B cell (primary cell): Measurements from ENCODE around the gene COMMD7. TPM values are rescaled to one million over a fixed set of nuclear protein-coding genes. Genes with fewer than 3 reads are reported as not detected.
A peak's percentile ranks its signal among the peaks of the same experiment; 100 is the strongest.

ENCODE experiments used
- ATAC-seq: fragments of 200-7000 bp; cut with Tn5 transposase; one replicate; pipeline ENCODE4 v1.10.0; 2021; ENCODE audit warnings: low read depth, mild to moderate bottlenecking, moderate number of reproducible peaks, moderate library complexity
- CTCF ChIA-PET: fragments of 350-600 bp; sonication (Branson Sonifier 250); formaldehyde crosslinking; loops from one replicate; lab custom pipeline; 2021; ENCODE audit warnings: antibody characterized with exemption, inconsistent platforms; lab: Charles Lee
- POLR2A ChIA-PET: fragments of 350-600 bp; sonication (Branson Sonifier 250); formaldehyde crosslinking; loops from one replicate; lab custom pipeline; 2021; ENCODE audit warnings: antibody characterized with exemption; lab: Charles Lee
- DNase-seq: peaks from one replicate; pipeline ENCODE4 v3.0.0; 2013
- H2AFZ ChIP-seq: 2 replicates; pipeline ENCODE4 v1.6.1; 2012; ENCODE audit warnings: mild to moderate bottlenecking, low read depth, low read length; ENCODE audit not compliant: insufficient read depth, poor library complexity, severe bottlenecking
- H3K27ac ChIP-seq, 2 donors: 1 replicate in 1 of 2; 2 replicates in 1 of 2; pipeline ENCODE4 v1.5.1; 2012 to 2013; ENCODE audit warnings: low read length in 2 of 2, mild to moderate bottlenecking in 2 of 2, moderate library complexity in 1 of 2
- H3K27me3 ChIP-seq, 4 experiments: fragments of 200-600 bp in 1 of 4; sonication (generic) in 1 of 4; replicated peaks in 1 of 4; 1 replicate in 2 of 4; 2 replicates in 2 of 4; pipeline versions ENCODE4 v1.6.1 to v1.7.0; 2013 to 2016; ENCODE audit warnings: low read length in 3 of 4, mild to moderate bottlenecking in 2 of 4, mixed read lengths in 1 of 4, moderate library complexity in 1 of 4; ENCODE audit not compliant: insufficient read depth in 4 of 4, control insufficient read depth in 3 of 4; ENCODE audit errors: control extremely low read depth in 1 of 4
- H3K36me3 ChIP-seq, 2 experiments: replicated peaks in 1 of 2; 1 replicate in 1 of 2; 2 replicates in 1 of 2; pipeline versions ENCODE4 v1.6.1 to v1.7.1; 2013; ENCODE audit warnings: low read length in 1 of 2; ENCODE audit not compliant: insufficient read depth in 2 of 2, control insufficient read depth in 1 of 2; ENCODE audit errors: control extremely low read depth in 1 of 2, extremely low read depth in 1 of 2
- H3K4me1 ChIP-seq, 2 donors: fragments of 200-600 bp in 1 of 2; sonication (generic) in 1 of 2; 1 replicate in 1 of 2; 2 replicates in 1 of 2; pipeline versions ENCODE4 v1.5.1 to v1.6.1; 2013 to 2017; ENCODE audit warnings: low read length in 2 of 2; ENCODE audit not compliant: control insufficient read depth in 2 of 2, insufficient read depth in 2 of 2
- H3K4me2 ChIP-seq: replicated peaks from 2 replicates; pipeline ENCODE3; 2012; ENCODE audit warnings: mild to moderate bottlenecking, low read depth, low read length; ENCODE audit not compliant: poor library complexity, severe bottlenecking
- H3K4me3 ChIP-seq, 5 experiments: fragments of 200-600 bp in 1 of 5; sonication (generic) in 1 of 5; 1 replicate in 3 of 5; 2 replicates in 2 of 5; pipeline versions ENCODE4 v1.5.1 to v1.7.0; 2011 to 2016; ENCODE audit warnings: low read length in 4 of 5, mild to moderate bottlenecking in 4 of 5, low read depth in 2 of 5, control low read depth in 1 of 5, moderate library complexity in 1 of 5; ENCODE audit not compliant: insufficient read depth in 1 of 5; ENCODE audit errors: control extremely low read depth in 1 of 5, extremely low read depth in 1 of 5
- H3K79me2 ChIP-seq: fragments of 200-600 bp; sonication (generic); one replicate; pipeline ENCODE4 v1.6.0; 2016; ENCODE audit warnings: low read length; ENCODE audit not compliant: control insufficient read depth, insufficient read depth
- H3K9ac ChIP-seq: fragments of 200-600 bp; sonication (generic); 2 replicates; pipeline ENCODE4 v1.6.1; 2017; ENCODE audit warnings: mild to moderate bottlenecking, low read length, moderate library complexity
- H3K9me3 ChIP-seq, 3 donors: one replicate each; pipeline versions ENCODE4 v1.6.1 to v1.7.1; 2013; ENCODE audit warnings: low read length in 2 of 3; ENCODE audit not compliant: control insufficient read depth in 2 of 3, insufficient read depth in 1 of 3; ENCODE audit errors: control extremely low read depth in 1 of 3
- H4K20me1 ChIP-seq: 2 replicates; pipeline ENCODE4 v1.6.0; 2012; ENCODE audit warnings: mild to moderate bottlenecking, low read length; ENCODE audit not compliant: insufficient read depth, control insufficient read depth, poor library complexity, severe bottlenecking
- H3K27ac Mint-ChIP-seq: one replicate; pipeline ENCODE4 v1.8.0; 2021; ENCODE audit warnings: mixed read lengths
- H3K27me3 Mint-ChIP-seq: one replicate; pipeline ENCODE4 v1.8.0; 2021; ENCODE audit warnings: mixed read lengths
- H3K4me1 Mint-ChIP-seq: one replicate; pipeline ENCODE4 v1.8.0; 2021; ENCODE audit warnings: mixed read lengths
- H3K4me3 Mint-ChIP-seq: one replicate; pipeline ENCODE4 v1.8.0; 2021; ENCODE audit warnings: mixed read lengths
- H3K9me3 Mint-ChIP-seq: one replicate; pipeline ENCODE4 v1.8.0; 2022; ENCODE audit warnings: mixed read lengths; ENCODE audit not compliant: insufficient read depth
- EZH2 ChIP-seq: IDR thresholded peaks from 2 replicates; pipeline ENCODE4 v1.6.1; 2012; ENCODE audit warnings: borderline replicate concordance, low read depth, mild to moderate bottlenecking, moderate library complexity, low read length; ENCODE audit not compliant: insufficient read depth, poor library complexity, severe bottlenecking
- WGBS: methylation state at CpG from one replicate; pipeline ENCODE4 v1.1.5; 2013; ENCODE audit warnings: missing lambda C conversion rate; ENCODE audit not compliant: insufficient coverage; 5-methylcytosine and 5-hydroxymethylcytosine counted together
- intact Hi-C: fragments of 100-400 bp; cut with micrococcal nuclease; formaldehyde crosslinking; loops from one replicate; pipeline ENCODE4 v1.10.0; 2022
- polyA minus RNA-seq: library from RNA; depleted of rRNA, polyadenylated mRNA; stranded (reverse); fragments of >200 nt; gene quantifications from 2 replicates; pipeline ENCODE4 v1.2.3, GENCODE V29; 2012
- polyA plus RNA-seq: library from polyadenylated mRNA; depleted of rRNA; stranded (reverse); fragments of >200 nt; gene quantifications from 2 replicates; pipeline ENCODE4 v1.2.3, GENCODE V29; 2012
- total RNA-seq, 2 donors: library from RNA; stranded (reverse); fragments of 120-200 nt in 1 of 2; gene quantifications; 1 replicate in 1 of 2; 2 replicates in 1 of 2; pipeline versions ENCODE4 v1.2.3 to v1.2.4, GENCODE V29; 2013 to 2022
- TF ChIP-seq, protein P1 (sequence below): fragments of 200-600 bp; IDR thresholded peaks from one replicate; pipeline ENCODE4 v1.8.0; 2022; ENCODE audit warnings: antibody characterized with exemption, mild to moderate bottlenecking

The COMMD7 gene
- 24.5 and 29.5 TPM in 2 replicates for total RNA-seq
- 26.5 TPM for total RNA-seq (2013)
- polyA plus RNA-seq: 29.5 and 34.9 TPM in 2 replicates
- 19.8 and 21.7 TPM in 2 replicates for polyA minus RNA-seq

DNA sequence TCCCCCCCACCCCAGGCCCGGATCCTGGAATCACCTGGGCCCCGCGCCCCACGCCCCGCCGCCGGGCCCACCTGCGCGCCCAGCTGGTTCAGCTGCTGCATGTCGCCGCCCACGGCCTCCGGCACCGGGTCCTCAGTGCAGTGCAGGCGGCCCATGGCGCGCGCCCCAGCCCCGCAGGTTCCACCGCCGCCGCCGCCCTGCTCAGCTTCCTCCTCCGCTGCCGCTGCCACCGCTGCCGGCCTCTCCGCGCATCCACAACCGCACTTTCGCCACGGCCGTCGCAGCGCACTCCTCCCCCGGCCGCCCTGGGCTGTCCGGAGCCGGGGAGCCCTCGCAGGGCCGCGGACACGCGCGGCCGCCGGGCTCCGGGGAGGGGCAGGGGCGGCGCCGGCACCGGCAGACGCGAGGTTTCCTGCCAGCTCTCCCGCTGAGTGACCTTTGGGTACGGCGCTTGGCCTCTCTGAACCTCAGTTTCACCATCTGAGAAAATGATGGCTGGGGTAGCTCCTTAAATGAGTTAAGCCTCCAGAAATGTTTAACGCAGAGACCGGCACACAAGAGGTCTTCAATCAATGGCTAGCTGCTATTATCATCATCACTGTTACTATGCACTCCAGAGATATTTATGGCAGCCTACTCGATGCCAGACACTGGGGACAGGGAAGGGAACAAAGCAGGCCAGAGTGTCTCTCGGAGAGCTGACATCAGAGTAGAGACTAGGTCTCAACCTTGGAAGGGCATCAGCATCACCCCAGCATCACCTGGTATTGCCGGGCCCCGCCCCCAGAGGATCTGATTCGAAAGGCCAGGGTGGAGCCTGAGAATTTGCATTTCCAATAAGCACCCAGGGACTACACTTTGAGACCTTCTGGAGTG lies at the start of gene COMMD7:
TSS of gene COMMD7 (minus strand) at position 231 of the 876 bp plus-strand sequence. CDS start at position 155, 76 bp downstream.
- Histone ChIP-seq H3K27me3 (no peaks in the 10 kb centered on the region), H3K79me2 (peaks cover 34% of the 10 kb centered on the region), H3K4me2 (peak within 1 kb of the TSS; percentile 81), H3K9ac (peak within 1 kb of the TSS; percentile 96), H3K4me1 (peaks cover 13 to 18% of the 10 kb centered on the region in 2 donors), H3K9me3 (no peaks in the 10 kb centered on the region), H4K20me1 (peaks cover 5% of the 10 kb centered on the region), H3K4me3 (peak within 1 kb of the TSS; percentile 59 to 94 (median 79)), H2AFZ (peak within 1 kb of the TSS; percentile 98), H3K36me3 (no peaks in the 10 kb centered on the region), H3K27ac (peak within 1 kb of the TSS; percentile 66 to 88)
- intact Hi-C loops: loop anchor here (1.0 kb wide), 2 partner anchors 19 to 69 kb away; partner anchors contain the start of gene DNMT3B
- under 1% methylated on average over 60 of the region's 64 CpGs for WGBS
- ChIA-PET POLR2A (interaction anchor here (0.6 to 1.3 kb wide), 2 partner anchors 19 to 70 kb away, joined by 5 to 12 read pairs; partner anchors contain the start of genes C20orf203 and DNMT3B), CTCF (interaction anchor here (0.6 to 2.9 kb wide), 3 partner anchors 9 to 35 kb away, joined by 3 to 15 read pairs (median 12); partner anchors contain the start of gene DNMT3B)
- TF ChIP-seq, protein P1, sequence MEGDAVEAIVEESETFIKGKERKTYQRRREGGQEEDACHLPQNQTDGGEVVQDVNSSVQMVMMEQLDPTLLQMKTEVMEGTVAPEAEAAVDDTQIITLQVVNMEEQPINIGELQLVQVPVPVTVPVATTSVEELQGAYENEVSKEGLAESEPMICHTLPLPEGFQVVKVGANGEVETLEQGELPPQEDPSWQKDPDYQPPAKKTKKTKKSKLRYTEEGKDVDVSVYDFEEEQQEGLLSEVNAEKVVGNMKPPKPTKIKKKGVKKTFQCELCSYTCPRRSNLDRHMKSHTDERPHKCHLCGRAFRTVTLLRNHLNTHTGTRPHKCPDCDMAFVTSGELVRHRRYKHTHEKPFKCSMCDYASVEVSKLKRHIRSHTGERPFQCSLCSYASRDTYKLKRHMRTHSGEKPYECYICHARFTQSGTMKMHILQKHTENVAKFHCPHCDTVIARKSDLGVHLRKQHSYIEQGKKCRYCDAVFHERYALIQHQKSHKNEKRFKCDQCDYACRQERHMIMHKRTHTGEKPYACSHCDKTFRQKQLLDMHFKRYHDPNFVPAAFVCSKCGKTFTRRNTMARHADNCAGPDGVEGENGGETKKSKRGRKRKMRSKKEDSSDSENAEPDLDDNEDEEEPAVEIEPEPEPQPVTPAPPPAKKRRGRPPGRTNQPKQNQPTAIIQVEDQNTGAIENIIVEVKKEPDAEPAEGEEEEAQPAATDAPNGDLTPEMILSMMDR: no peak
- no peak for TF ChIP-seq EZH2
- H3K27ac Mint-ChIP-seq: peak within 1 kb of the TSS; percentile 98
- ATAC-seq (peak; percentile 79), DNase-seq (peak; percentile 83)
- H3K4me3 Mint-ChIP-seq: peak within 1 kb of the TSS; percentile 99
- H3K9me3 Mint-ChIP-seq: no peaks in the 10 kb centered on the region
- H3K27me3 Mint-ChIP-seq: no peaks in the 10 kb centered on the region
- H3K4me1 Mint-ChIP-seq: peaks cover 27% of the 10 kb centered on the region
